Left renal cortex interstitium (tissue), 4 donors: Measurements from ENCODE around the gene ANTXR1. TPM values are rescaled to one million over a fixed set of nuclear protein-coding genes. Genes with fewer than 3 reads are reported as not detected.
"Not testable (repeated sequence)": the region's sequence is repeated elsewhere in the genome, so short reads cannot be mapped to it uniquely, and the experiment has no call there.

Experiments
- DNase-seq, 4 donors: peaks; one replicate each; pipeline ENCODE4 v3.0.0-alpha.2; 2013; ENCODE audit warnings: low read depth in 4 of 4, low spot score in 2 of 4, missing footprints in 1 of 4
- polyA plus RNA-seq, 4 donors: library from polyadenylated mRNA; unstranded; fragments of 120-200 nt; gene quantifications; one replicate each; pipeline ENCODE4 v1.2.1, GENCODE V29; 2013; ENCODE audit not compliant: insufficient read length in 4 of 4

The ANTXR1 gene
- polyA plus RNA-seq, 4 donors = 73.7 to 97.7 (median 81.0) TPM

- DNase-seq = no peak
These were observed 238.0 kb downstream of the ANTXR1 start for GRCh38 chr2:69250981-69251380.

DNA sequence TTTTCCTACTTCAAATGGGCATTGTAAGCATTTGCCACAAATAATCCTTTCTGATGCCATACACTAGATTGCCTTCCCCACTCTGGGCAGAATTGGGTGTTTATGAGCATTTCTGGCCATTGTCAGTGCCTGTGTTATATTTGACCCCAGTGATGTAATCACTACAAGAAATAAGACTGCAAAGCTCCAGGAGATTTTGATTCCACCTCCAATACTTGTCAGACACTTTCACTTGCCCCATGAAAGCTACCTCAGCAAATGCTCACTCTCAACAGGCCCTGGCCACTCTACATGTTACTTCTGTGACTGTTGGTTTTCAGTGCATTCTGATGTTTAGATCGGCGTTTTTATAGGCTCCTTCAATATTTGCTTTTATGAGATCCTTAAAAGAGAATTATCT is 239.0 kb downstream of the ANTXR1 start:
- DNase-seq = no peak

DNA sequence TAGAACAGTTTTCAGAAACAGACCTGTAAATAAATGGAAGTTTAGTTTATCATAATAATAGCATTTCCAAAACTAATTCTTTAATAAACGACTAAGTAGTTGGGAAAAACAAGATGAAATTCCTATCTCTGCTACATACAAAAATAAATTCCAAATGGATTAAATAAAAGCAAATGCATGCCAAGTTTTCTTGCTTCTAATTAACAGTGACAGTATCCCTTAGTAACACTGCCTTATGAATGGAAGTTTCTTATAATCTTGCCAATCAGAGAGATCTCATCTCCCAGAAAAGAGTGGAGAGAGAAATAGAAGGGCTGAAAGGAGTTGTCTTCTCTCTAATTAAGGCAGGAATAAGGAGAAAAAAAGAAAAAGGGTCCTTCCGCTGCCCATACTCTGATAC is 240.1 kb downstream of the ANTXR1 start:
- no peak for DNase-seq

DNA sequence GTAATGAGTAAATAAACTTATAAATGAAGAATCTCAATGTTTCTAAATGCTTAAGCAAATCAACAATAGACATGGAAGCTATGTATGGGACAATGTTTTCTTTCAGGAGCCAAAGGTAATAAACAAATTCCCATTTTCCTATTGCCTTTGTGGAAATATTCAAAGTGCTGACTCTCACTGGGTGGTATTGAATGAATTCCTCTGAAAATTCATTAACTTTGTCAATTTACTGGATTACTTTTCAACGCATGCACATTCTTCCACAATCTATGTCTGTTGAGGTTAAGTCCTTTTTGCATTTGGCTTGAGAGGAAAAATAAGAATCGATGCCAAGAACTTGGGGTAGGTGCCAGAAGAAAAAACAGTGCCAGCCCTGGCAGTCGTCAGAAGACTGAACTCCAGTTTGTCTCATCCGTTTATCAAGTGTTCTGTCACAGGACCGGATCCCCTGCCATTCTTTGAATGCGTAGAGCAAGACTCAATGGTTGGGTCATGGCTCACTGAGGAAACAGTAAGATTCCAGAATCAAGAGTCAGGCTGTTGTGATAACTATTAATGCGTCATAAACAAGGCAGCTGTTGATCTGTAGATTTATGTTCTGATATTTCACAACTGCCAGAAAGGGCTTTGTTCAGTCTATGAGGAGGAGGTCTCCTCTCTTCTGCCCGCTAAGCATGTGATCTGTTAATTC is 240.8 kb downstream of the ANTXR1 start:
- DNase-seq = no peak

GRCh38 chr2:69255760-69256159 is 242.8 kb downstream of the ANTXR1 start:
- no peak for DNase-seq

DNA sequence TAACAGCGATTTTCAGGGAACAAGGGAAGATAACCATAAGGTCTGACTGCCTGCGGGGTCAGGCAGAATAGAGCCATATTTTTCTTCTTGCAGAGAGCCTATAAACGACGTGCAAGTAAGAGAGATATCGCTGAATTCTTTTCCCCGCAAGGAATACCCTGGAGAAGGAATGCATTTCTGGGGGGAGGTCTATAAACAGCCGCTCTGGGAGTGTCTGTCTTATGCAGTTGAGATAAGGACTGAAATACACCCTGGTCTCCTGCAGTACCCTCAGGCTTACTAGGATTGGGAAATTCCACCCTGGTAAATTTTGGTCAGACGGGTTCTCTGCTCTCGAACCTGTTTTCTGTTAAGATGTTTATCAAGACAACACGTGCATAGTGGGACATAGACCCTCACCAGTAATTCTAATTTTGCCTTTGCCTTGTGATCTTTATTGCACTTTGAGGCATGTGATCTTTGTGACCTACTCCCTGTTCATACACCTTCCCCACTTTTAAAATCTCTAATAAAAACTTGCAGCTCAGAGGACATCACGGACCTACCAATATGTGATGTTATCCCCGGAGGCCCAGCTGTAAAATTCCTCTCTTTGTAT is 247.1 kb downstream of the ANTXR1 start:
- DNase-seq = not testable (repeated sequence)

DNA sequence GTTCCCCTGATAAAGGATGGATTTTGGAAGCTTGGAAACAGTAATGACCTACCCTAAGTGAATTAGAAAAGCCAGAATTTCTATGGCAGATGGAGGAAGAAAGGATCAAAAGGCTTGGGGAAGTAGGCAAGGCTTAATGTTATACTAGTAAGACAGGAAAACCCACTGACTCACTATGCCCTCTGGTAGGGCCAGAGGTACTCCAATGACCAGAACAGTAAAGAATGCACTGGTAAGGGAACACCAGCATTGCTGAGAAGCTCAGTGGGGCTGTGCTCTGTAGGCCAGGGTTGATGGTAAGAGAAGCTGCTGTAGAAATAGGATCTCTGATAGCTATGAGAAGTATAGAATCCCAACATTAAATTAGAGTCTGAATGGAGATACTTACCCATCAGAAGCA is 247.7 kb downstream of the ANTXR1 start:
- no peak for DNase-seq

DNA sequence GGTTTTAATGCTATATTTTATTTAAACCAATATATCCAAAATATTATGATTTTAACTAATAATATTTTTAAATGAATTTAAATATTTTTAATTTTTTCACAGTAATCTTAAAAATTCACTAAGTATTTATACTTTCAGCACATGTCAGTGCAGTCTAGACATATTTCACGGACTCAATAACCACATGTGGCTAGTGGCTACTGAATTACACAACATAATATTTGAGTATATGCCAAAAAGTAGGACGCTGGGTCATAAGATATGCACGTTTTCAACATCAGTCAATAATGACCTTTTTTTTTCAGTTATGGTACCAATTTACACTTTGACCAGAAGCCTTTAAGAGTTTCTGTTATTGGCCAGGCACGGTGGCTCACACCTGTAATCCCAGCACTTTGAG is 256.4 kb downstream of the ANTXR1 start:
- DNase-seq = no peak

DNA sequence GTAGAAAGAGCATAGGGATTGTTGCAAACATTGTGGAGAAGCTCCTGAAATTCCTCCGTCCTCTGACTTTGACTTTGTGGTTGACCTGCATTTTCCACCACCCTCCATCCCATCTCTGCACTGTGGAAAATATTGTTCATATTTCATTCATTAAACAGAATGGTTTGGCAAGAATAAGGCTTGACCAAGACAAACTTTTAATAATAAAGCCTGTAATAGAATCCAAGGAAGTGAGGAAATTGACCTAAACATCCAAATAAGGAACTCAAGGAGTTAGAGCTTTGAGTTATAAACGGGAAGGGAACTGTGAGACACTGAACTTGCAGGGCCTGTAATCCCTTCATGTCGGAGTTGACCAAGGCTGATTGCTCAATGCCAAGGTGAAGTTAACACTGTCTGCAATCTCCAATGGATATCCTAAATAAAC is 258.9 kb downstream of the ANTXR1 start:
- no peak for DNase-seq

DNA sequence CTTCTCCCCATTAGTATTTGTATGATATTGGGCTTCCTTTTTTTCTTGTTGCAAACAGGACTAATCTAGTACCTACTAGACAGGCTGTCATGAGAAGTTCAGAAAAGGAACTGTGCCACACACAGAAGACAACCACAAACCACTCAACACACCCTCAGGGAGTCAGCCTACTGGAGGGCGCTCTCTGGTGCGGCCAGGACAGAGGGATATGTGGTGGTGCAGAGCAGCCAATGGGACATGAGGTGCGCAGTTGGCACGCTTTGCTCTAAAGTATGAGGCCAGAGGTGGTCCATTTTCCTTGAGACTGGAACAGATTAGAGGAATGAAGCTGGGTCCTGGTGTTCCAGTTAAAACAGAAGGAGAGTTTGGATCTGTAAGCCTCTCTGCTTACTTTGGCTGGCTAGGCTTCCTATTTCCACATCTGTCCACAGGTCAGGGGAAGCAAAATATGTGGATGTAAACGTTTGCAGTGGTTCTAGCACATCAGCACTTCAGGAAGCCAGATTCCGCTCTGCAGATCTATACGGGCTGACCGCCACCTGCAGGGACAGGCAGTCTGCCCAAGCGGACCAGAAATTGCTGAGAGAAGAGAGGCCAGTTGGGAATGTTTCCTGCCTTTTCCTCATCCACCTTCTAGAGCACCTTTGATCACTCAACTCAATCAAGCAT is 260.0 kb downstream of the ANTXR1 start:
- no peak for DNase-seq

DNA sequence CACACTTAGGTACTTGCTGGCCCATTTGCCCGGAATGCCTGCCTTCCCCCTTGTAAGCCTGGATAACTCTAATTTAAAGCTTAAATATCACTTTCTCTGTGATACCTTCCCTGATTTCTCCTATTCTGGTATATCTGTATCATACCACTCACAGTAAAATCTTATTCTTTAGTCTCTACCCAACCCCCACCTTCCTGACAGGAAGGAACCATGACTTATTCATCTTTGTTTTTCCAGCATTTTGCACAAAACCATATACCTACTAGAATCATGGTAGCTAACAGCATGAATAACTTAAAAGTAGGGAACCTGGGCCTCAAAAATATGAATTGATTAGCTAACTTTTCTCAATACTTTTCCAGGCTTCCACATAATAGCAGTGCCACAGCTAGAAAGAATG is 262.5 kb downstream of the ANTXR1 start:
- no peak for DNase-seq

DNA sequence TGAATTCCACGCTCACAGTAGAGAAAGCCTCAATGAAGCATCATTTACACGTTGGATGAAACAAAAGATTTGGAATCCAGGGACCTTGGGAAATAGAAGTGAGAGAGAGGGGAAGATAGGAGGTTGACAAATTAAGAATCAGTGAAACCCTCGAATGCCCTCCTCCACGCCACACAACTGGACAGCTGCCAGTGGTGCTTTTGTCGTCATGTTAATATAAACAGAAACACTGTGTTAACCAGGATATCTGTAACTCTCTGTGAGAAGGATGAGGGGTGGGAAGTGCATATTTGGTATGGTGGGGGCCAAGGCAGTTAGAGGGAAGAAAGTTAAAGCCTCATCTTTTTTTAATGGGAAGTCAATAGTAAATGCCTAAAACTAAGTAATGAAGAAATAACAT is 265.4 kb downstream of the ANTXR1 start:
- no peak for DNase-seq

DNA sequence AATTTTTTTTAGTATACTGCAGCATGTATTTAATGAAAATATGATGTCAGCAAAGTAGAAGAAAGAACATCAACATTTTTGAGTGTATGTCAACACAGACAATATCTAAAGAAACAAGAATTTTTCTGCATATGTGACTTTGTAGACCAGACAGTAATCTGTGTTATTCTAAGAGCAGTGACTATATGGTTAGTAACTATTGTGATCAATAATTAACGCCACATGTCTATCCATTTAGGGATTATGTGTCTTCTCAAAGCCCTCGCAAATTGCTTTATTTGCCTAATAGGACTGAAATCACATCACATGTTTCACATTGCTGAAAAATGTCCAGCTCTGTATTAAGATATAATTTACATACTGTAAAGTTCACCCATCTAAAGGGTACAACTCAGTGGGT is 266.2 kb downstream of the ANTXR1 start:
- DNase-seq = no peak

DNA sequence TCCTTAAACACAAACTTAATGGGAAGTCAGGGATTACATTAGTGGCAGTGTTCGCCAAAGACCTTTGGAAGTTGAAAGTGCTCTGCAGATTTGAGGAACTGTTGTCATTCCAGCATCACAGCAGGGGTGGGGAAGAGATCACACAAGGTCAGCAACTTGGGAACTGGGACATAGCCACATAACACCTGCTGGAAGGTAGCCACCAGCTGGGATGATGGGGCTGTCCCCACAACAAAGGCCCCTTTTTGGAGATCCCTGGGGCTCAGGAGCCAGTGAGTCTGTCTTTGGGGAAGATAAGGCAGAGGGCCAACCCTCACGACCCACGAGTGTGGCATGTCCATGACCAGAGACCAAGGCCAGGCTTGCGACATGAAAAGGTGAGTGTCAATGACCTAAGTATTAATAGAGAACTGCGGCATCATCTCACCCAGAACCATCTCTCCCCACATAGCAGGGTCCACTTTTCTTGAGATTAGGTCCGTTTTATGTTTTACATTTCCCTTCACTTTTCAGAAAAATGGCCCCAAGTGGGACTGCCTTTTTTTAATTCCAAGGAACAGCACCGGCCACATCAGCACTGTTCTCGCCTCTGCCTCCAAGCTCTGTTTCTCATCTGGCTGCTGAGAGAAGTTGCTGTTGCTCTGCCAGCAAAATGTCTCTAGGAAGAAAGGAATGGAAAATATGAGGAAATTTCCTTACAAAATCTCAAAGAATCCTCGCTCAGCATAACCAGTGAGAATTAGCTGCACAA is 267.1 kb downstream of the ANTXR1 start:
- no peak for DNase-seq

- DNase-seq = no peak
These were observed 267.9 kb downstream of the ANTXR1 start for GRCh38 chr2:69280796-69281412.

GRCh38 chr2:69285379-69285894 is 272.5 kb downstream of the ANTXR1 start:
- no peak for DNase-seq

- DNase-seq = no peak
These were observed 274.6 kb downstream of the ANTXR1 start for GRCh38 chr2:69287544-69287943.

DNA sequence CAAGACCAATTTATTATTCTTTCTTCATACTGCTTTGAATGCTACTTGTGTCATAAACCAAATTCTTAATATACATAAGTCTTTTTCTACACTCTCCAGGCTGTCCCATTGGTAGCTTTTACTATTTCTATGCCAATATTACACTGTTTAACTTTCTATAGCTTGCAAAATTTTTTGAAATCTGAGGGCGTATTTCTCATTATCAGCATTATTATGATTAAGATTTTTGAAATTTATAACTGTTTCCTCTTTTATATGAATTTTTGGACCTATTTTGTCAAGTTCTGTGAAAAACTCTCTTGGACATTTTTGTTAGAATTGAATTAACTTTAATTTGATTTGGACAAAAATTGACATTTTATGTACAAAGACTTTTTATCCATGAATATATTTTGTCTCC is 275.4 kb downstream of the ANTXR1 start:
- no peak for DNase-seq

GRCh38 chr2:69291004-69291650 is 278.1 kb downstream of the ANTXR1 start:
- DNase-seq = no peak

DNA sequence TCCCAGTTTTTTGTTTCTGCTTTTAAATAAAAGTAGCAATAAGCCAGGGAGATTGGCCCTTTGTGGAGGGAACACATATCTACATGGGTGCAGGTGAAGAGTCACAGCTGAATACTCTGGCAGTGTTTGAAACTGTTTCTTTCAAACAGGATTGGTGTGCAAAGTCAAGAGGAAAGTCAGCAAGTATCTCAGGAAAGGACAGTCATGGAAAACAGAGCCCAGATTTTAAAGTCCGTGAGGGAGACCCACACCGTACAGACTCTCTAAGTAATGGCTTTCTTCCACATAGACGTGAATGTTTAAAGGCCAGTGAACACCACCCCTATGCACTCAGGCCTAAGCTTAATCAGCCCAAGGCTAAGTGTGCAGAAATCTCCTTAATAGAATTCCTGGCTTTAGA is 278.7 kb downstream of the ANTXR1 start:
- DNase-seq = no peak
